Fibroblast of mammary gland (primary cell): ENCODE results near the gene ADAMTS19.
A peak's percentile ranks its signal among the peaks of the same experiment; 100 is the strongest.

Experiments
- DNase-seq: peaks from one replicate; pipeline ENCODE4 v3.0.0-alpha.2; 2010; ENCODE audit warnings: low read depth
- H3K4me3 ChIP-seq: 2 replicates; pipeline ENCODE4 v1.5.1; 2011; ENCODE audit warnings: low read depth, mild to moderate bottlenecking, low read length, moderate library complexity; ENCODE audit not compliant: control insufficient read depth
- CTCF ChIP-seq: conservative IDR thresholded peaks from 2 replicates; pipeline ENCODE4 v1.5.1; 2011; ENCODE audit warnings: low read depth, low read length, inconsistent platforms; ENCODE audit not compliant: control insufficient read depth, insufficient read depth

Gene ADAMTS19

GRCh38 chr5:129459777-129460671 lies at the start of gene ADAMTS19:
ADAMTS19 (plus strand) TSS chr5:129460298; CDS start chr5:129460392, 94 bp downstream.
- no peak for TF ChIP-seq CTCF
- H3K4me3 ChIP-seq: peak within 1 kb of the TSS; percentile 63
- peak; percentile 56 for DNase-seq

GRCh38 chr5:129410488-129410887 lies 49.6 kb upstream of the ADAMTS19 start:
- DNase-seq: no peak
- no peak overlapping the region for H3K4me3 ChIP-seq
- no peak for TF ChIP-seq CTCF

- no peak for DNase-seq
These were observed 47.4 kb upstream of the ADAMTS19 start for GRCh38 chr5:129412721-129413120.

GRCh38 chr5:129413570-129413969 lies 46.5 kb upstream of the ADAMTS19 start:
- DNase-seq: no peak
- no peak overlapping the region for H3K4me3 ChIP-seq
- TF ChIP-seq CTCF: no peak

More at GRCh38 chr5:129412721-129413120, 47.4 kb upstream of the ADAMTS19 start:
- H3K4me3 ChIP-seq: no peak overlapping the region
- TF ChIP-seq CTCF: no peak

GRCh38 chr5:129419292-129419691 lies 40.8 kb upstream of the ADAMTS19 start:
- no peak overlapping the region for H3K4me3 ChIP-seq
- TF ChIP-seq CTCF: no peak
- no peak for DNase-seq

GRCh38 chr5:129425031-129425430 lies 35.1 kb upstream of the ADAMTS19 start:
- DNase-seq: no peak
- no peak for TF ChIP-seq CTCF
- no peak overlapping the region for H3K4me3 ChIP-seq
